ENCODE results near the gene LSM7. TPM values are rescaled to one million over a fixed set of nuclear protein-coding genes. Genes with fewer than 3 reads are reported as not detected.
"Not testable (repeated sequence)": the region's sequence is repeated elsewhere in the genome, so short reads cannot be mapped to it uniquely, and the experiment has no call there.

Gene LSM7
- total RNA-seq, 2 experiments from 2014 or later: 164 to 321 TPM

DNA sequence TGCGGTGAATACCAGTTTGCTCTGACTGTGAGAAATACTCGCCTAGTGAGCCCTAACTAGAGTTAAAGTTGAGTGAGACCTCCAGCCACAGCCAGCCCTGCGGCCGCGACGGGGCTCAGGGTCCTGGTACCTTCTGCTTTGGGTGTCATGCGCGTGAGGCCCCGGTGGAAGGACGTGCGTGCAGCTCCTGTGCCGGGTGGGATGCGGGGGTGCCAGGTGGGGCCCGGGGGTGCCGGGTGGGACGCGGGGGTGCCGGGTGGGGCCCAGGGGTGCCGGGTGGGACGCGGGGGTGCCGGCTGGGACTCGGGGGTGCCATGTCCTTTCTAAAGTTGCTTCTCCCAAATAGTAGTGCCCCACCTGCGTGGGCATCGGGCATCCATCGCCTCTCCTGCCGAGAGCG lies 23.2 kb upstream of the LSM7 start:
- ChIA-PET CTCF (ENCODE audit: unreplicated experiment) (no interaction called here), POLR2A (no interaction called here)
- intact Hi-C loops (cut with micrococcal nuclease; ENCODE audit: unreplicated experiment): no loop called here
- no peak overlapping the region for H2AFZ ChIP-seq (ENCODE audit: low read length)
- H3K4me2 ChIP-seq (ENCODE audit: low read length): no peak overlapping the region
- no peak overlapping the region for H3K4me3 ChIP-seq (ENCODE audit: low read depth, low read length, poor library complexity, severe bottlenecking)
- no peaks in the 10 kb centered on the region for H3K9me2 ChIP-seq (ENCODE audit: insufficient read depth, low read length)
- H3K9me3 ChIP-seq (ENCODE audit: low read length): no peaks in the 10 kb centered on the region
- no peaks in the 10 kb centered on the region for H3K4me1 ChIP-seq (ENCODE audit: insufficient read depth, low read length, poor library complexity, severe bottlenecking)
- no peak for DNase-seq (ENCODE audit: low spot score)
- peaks cover 30% of the 10 kb centered on the region for H3K36me3 ChIP-seq (ENCODE audit: insufficient read depth, low read length)
- H4K20me1 ChIP-seq (ENCODE audit: insufficient read depth, low read length): no peaks in the 10 kb centered on the region
- no peaks in the 10 kb centered on the region for H3K79me2 ChIP-seq (ENCODE audit: insufficient read depth, low read depth, low read length)
- no peak overlapping the region for H3K27ac ChIP-seq (ENCODE audit: low read depth, low read length, poor library complexity, severe bottlenecking)
- no peak for TF ChIP-seq EZH2phosphoT487 (IDR thresholded peaks at IDR 0.05; ENCODE audit: borderline replicate concordance, low read depth, low read length)
- TF ChIP-seq, protein P1, sequence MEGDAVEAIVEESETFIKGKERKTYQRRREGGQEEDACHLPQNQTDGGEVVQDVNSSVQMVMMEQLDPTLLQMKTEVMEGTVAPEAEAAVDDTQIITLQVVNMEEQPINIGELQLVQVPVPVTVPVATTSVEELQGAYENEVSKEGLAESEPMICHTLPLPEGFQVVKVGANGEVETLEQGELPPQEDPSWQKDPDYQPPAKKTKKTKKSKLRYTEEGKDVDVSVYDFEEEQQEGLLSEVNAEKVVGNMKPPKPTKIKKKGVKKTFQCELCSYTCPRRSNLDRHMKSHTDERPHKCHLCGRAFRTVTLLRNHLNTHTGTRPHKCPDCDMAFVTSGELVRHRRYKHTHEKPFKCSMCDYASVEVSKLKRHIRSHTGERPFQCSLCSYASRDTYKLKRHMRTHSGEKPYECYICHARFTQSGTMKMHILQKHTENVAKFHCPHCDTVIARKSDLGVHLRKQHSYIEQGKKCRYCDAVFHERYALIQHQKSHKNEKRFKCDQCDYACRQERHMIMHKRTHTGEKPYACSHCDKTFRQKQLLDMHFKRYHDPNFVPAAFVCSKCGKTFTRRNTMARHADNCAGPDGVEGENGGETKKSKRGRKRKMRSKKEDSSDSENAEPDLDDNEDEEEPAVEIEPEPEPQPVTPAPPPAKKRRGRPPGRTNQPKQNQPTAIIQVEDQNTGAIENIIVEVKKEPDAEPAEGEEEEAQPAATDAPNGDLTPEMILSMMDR (conservative IDR thresholded peaks at IDR 0.05; ENCODE audit: low read length): no peak
- no TSS peak for BruUV-seq (replicated peaks)

GRCh38 chr19:2350656-2351055 lies 22.3 kb upstream of the LSM7 start:
- no peaks in the 10 kb centered on the region for H3K9me2 ChIP-seq (ENCODE audit: insufficient read depth, low read length)
- H3K9me3 ChIP-seq (ENCODE audit: low read length): no peaks in the 10 kb centered on the region
- H3K79me2 ChIP-seq (ENCODE audit: insufficient read depth, low read depth, low read length): no peaks in the 10 kb centered on the region
- intact Hi-C loops (cut with micrococcal nuclease; ENCODE audit: unreplicated experiment): no loop called here
- peaks cover 34% of the 10 kb centered on the region for H3K36me3 ChIP-seq (ENCODE audit: insufficient read depth, low read length)
- no peak overlapping the region for H3K4me3 ChIP-seq (ENCODE audit: low read depth, low read length, poor library complexity, severe bottlenecking)
- H2AFZ ChIP-seq (ENCODE audit: low read length): no peak overlapping the region
- POLR2A ChIA-PET: no interaction called here
- no peak for DNase-seq (ENCODE audit: low spot score)
- H3K27ac ChIP-seq (ENCODE audit: low read depth, low read length, poor library complexity, severe bottlenecking): no peak overlapping the region
- CTCF ChIA-PET (ENCODE audit: unreplicated experiment): no interaction called here
- no peak for TF ChIP-seq EZH2phosphoT487 (IDR thresholded peaks at IDR 0.05; ENCODE audit: borderline replicate concordance, low read depth, low read length)
- TF ChIP-seq, protein P1 (conservative IDR thresholded peaks at IDR 0.05; ENCODE audit: low read length): no peak
- no peak overlapping the region for H3K4me2 ChIP-seq (ENCODE audit: low read length)
- no TSS peak for BruUV-seq (replicated peaks)
- no peaks in the 10 kb centered on the region for H4K20me1 ChIP-seq (ENCODE audit: insufficient read depth, low read length)
- H3K4me1 ChIP-seq (ENCODE audit: insufficient read depth, low read length, poor library complexity, severe bottlenecking): no peaks in the 10 kb centered on the region

GRCh38 chr19:2349818-2350217 lies 21.4 kb upstream of the LSM7 start:
- H3K4me3 ChIP-seq (ENCODE audit: low read depth, low read length, poor library complexity, severe bottlenecking); H4K20me1 ChIP-seq (ENCODE audit: insufficient read depth, low read length); H2AFZ ChIP-seq (ENCODE audit: low read length); intact Hi-C loops (cut with micrococcal nuclease; ENCODE audit: unreplicated experiment); H3K27ac ChIP-seq (ENCODE audit: low read depth, low read length, poor library complexity, severe bottlenecking); POLR2A ChIA-PET; BruUV-seq (replicated peaks); H3K79me2 ChIP-seq (ENCODE audit: insufficient read depth, low read depth, low read length); H3K4me2 ChIP-seq (ENCODE audit: low read length); H3K4me1 ChIP-seq (ENCODE audit: insufficient read depth, low read length, poor library complexity, severe bottlenecking); CTCF ChIA-PET (ENCODE audit: unreplicated experiment); H3K9me3 ChIP-seq (ENCODE audit: low read length); DNase-seq (ENCODE audit: low spot score); H3K9me2 ChIP-seq (ENCODE audit: insufficient read depth, low read length): not testable (repeated sequence)
- H3K36me3 ChIP-seq (ENCODE audit: insufficient read depth, low read length): peaks cover 42% of the 10 kb centered on the region

Data from OCI-LY7 (cell line).